Urinary bladder (tissue), 4 donors: ENCODE measurements around the gene SLC25A22. TPM values are rescaled to one million over a fixed set of nuclear protein-coding genes. Genes with fewer than 3 reads are reported as not detected.

Source experiments
- DNase-seq: peaks from one replicate; pipeline ENCODE4 v3.0.0-alpha.2; 2015; ENCODE audit errors: extremely low spot score
- H3K27ac ChIP-seq: one replicate; pipeline ENCODE4 v1.5.1; 2013; ENCODE audit warnings: low read depth, mild to moderate bottlenecking, moderate library complexity
- H3K36me3 ChIP-seq: one replicate; pipeline ENCODE4 v1.6.1; 2013; ENCODE audit warnings: mild to moderate bottlenecking, moderate library complexity; ENCODE audit not compliant: insufficient read depth
- H3K4me1 ChIP-seq: one replicate; pipeline ENCODE4 v1.6.1; 2013; ENCODE audit warnings: mild to moderate bottlenecking, moderate library complexity; ENCODE audit not compliant: insufficient read depth
- H3K4me3 ChIP-seq: one replicate; pipeline ENCODE4 v1.5.1; 2013; ENCODE audit warnings: low read depth, low read length
- WGBS: extraction: QIAGEN DNeasy Blood & Tissue Kit; methylation state at CpG from one replicate; pipeline ENCODE4 v1.1.7; 2013; 5-methylcytosine and 5-hydroxymethylcytosine counted together
- polyA plus RNA-seq: library from polyadenylated mRNA; stranded (reverse); fragments of 200-250 nt; gene quantifications from one replicate; pipeline ENCODE4 v1.2.3, GENCODE V29; 2013
- total RNA-seq: library from RNA; depleted of rRNA; stranded (reverse); fragments of >200 nt; gene quantifications from one replicate; pipeline ENCODE4 v1.2.3, GENCODE V29; 2014
- donor health status: healthy with polysubstance abuse.
- donor health status: healthy.

The SLC25A22 gene
- total and polyA plus RNA-seq, 2 donors = 7.5 to 17.1 TPM

DNA sequence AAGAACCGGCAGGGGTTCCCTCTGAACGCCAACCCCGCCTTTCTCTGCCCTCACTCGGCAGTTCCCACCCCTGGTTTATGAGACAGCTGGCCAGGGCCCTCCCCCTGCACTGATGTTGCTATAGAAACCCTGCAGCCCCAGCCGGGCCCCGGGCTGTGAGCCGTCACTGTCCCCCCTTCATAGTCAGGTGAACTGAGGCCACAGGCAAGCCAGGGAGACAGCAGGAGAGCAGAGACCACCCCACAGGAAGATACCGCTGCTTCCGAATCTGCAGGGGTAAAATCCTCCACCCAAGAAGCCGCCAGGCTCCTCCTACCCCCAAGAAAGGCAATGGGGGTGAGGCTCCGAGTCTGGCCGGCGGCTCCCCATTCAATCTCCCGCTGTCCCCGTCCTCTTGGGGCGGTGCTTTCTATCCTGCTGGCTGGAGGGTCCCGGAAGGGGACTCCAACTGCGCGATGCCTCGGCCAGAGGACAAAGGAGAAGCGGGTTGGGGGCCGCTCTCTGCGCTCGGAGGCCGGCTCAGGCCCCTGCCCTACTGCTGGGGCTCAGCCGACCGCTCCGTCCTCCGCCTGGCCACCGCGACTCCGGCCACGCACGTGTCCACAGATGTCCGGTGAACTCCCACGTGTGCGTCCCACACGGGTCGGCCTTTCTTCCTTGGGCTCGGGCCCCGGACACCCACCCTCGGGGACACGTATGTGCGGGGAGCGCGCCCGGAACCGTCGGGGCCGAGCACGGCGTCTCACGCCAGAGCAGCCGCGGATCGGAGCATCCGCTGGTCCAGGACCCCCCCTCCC is 587 bp downstream of the SLC25A22 start:
- H3K4me3 ChIP-seq = peak overlapping the region; percentile 59
- DNase-seq = peak; percentile 83
- H3K36me3 ChIP-seq = no peaks in the 10 kb centered on the region
- H3K27ac ChIP-seq = peak overlapping the region; percentile 74
- WGBS = under 1% methylated on average over 57 of the region's 57 CpGs
- H3K4me1 ChIP-seq = no peaks in the 10 kb centered on the region

DNA sequence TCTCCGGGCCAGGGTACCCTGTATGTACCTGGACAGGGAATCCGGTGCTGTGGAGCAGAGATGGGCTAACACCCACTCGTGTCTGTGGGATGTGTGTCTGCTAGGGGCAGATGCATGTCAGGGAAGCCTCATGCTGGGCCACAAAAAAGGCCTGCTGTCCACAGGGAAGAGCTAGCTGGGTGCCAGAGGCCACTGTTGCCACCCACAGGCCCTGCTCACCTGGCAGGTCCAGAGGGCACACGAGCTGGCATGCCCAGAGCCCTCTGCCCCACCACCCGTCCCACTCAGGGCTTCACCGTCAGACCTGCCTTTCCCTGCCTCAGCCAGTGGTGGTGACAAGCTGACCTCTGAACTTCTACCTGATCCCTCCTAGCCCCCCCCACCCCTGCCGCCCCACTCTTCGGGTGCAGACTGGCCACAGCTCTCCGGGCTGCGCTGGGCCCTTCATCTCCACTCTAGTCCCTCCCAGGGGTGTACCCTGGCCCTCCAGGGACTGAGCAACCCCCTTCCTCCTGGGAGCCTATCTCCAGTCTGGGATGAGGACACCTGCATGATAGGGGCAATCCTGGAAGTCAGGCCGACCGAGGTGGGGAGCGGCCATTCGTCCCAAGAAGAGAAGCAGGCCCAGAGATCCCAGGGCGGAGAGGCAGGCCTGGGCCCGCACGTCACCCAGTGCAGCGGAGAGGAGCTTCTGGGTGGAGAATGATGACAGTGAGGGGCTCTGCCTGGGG is 1.4 kb downstream of the SLC25A22 start:
- Histone ChIP-seq H3K4me1 (no peaks in the 10 kb centered on the region), H3K4me3 (peak overlapping the region; percentile 59), H3K27ac (peak overlapping the region; percentile 44), H3K36me3 (no peaks in the 10 kb centered on the region)
- no peak for DNase-seq
- WGBS = 14% methylated on average over 18 of the region's 18 CpGs

DNA sequence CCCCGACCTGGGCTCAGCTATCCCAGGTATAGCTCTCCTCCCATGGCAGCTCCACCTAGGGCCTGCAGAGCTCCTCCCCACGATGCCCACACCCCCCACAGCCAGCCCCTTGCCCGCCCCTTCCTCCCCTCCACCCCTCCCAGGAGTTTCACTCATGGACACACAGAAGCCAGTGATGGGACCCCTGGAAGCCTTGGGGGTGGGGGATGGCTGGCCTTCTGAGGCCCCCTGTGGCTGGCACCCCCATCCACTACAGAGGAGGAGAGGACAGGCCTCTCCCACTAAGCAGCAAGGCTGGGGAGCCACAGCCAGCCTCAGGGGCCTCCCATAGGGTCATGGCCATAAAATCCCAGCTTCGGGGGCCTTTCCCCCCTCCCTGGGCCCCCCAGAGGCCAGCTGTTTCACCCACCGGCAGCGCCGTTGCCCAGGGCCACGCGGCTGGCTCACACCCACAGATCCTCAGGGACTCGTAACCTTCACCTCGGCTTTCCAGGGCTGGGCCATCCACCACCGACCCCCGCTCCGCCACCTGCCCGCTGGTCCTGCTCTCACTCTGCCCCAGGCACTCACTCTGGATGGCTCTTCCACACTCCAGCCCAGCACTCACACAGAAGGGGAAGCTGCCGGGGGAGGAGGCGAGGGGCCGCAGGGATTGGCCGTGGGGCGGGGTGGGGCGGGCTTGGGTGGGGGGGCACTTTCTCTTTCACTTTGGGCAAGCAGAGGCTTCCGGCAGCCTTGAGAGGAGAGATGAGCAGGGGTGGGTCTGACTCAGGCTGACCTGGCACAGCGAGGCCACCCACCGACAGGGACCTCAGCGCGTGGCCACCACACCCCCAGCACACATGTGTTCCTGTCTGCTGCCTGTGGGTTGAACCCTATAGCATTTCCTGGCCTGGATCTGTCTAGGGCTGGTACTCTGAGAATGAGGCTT is 2.2 kb downstream of the SLC25A22 start:
- no peaks in the 10 kb centered on the region for H3K4me1 ChIP-seq
- peak overlapping the region; percentile 59 for H3K4me3 ChIP-seq
- H3K27ac ChIP-seq = peak overlapping the region; percentile 46
- H3K36me3 ChIP-seq = no peaks in the 10 kb centered on the region
- WGBS = 3% methylated on average over 26 of the region's 26 CpGs
- no peak for DNase-seq

- no peaks in the 10 kb centered on the region for H3K4me1 ChIP-seq
Measured at GRCh38 chr11:794766-795633, 3.1 kb downstream of the SLC25A22 start.

DNA sequence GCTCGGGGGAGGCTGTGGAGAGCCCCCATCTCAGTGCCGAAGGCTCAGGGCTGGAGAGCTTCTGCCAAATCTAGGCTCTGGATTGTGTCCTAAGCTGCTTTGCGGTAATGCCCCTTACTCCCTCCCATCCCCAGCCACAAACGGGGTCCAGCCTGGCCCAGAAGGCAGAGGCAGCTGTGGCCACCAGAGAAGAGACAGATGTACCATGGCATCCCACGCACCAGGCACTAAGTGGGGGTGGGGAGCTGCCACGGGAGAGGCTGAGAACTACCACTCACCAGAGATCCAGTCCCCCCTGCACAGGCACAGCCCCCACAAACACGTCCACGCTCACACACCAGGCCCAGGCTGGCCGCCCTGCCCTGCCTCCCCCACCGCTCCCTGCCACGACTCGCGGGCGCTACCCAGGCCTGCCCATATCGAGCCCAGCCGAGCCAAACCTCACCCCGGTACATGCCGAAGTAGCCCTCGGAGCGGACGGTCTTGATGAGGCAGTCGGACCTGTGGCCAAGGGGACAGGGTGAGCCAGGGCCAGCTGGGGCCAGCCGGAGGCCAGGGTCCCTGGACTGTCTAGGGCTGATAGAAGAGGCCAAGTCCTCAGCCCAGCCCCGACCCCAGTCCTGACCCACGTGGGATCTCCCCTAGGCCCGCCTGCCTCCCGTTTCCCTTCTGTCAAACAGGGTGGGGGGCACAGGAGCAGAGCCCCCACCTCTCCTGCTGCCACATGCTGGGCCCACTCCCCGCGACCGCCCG is 3.9 kb downstream of the SLC25A22 start:
- WGBS = 89% methylated on average over 31 of the region's 31 CpGs
- H3K4me1 ChIP-seq = no peaks in the 10 kb centered on the region
- no peak for DNase-seq
- no peaks in the 10 kb centered on the region for H3K36me3 ChIP-seq
- no peak overlapping the region for H3K4me3 ChIP-seq
- H3K27ac ChIP-seq = no peak overlapping the region

More at GRCh38 chr11:794766-795633, 3.1 kb downstream of the SLC25A22 start:
- Histone ChIP-seq H3K36me3 (no peaks in the 10 kb centered on the region), H3K27ac (no peak overlapping the region), H3K4me3 (peak overlapping the region; percentile 59)
- WGBS = 55% methylated on average over 38 of the region's 38 CpGs
- DNase-seq = no peak

DNA sequence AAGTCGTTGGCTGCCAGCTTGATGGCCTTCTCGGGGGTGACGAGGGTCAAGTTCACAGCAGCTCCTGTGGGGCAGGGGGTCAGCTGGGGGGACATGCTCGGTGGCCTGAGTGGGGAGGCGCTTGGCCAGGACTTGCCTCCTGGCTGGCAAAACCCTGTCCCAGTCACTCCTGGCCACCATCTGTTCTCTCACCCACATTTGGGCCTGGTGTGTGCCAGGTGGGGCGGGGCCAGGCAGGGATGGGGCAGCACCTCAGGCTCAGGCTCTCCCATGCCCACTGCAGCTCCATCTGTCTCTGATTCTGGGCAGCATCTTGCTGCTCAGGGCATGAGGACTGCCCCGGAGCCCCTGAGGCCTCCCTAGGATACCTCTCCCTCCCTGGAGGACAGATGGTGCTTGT is 4.5 kb downstream of the SLC25A22 start:
- WGBS = 89% methylated on average over 7 of the region's 7 CpGs
- no peak for DNase-seq
- Histone ChIP-seq H3K4me3 (no peak overlapping the region), H3K4me1 (no peaks in the 10 kb centered on the region), H3K27ac (no peak overlapping the region), H3K36me3 (no peaks in the 10 kb centered on the region)

GRCh38 chr11:792873-793272 is 5.2 kb downstream of the SLC25A22 start:
- no peak overlapping the region for H3K27ac ChIP-seq
- H3K4me1 ChIP-seq = no peaks in the 10 kb centered on the region
- no peaks in the 10 kb centered on the region for H3K36me3 ChIP-seq
- whole genome bisulfite sequencing = 93% methylated on average over 13 of the region's 13 CpGs
- no peak overlapping the region for H3K4me3 ChIP-seq
- DNase-seq = no peak

DNA sequence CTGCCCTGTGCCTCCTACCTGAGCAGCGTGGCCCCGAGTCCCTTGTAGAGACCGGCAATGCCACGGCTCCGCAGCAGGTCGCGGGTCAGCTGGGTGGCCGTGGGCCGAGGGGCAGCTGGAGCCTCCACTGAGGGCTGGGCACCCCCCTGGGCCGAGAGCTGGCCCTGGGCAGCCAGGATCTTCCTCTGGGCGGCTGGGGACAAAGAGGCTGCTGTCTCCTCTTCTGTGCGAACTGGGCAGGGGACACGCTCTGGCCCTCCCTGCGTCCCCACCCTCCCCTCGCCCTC is 5.6 kb downstream of the SLC25A22 start:
- H3K27ac ChIP-seq = no peak overlapping the region
- no peaks in the 10 kb centered on the region for H3K36me3 ChIP-seq
- H3K4me1 ChIP-seq = no peaks in the 10 kb centered on the region
- WGBS = 94% methylated on average over 15 of the region's 15 CpGs
- DNase-seq = no peak
- H3K4me3 ChIP-seq = no peak overlapping the region

GRCh38 chr11:791658-792534 is 6.2 kb downstream of the SLC25A22 start:
- Histone ChIP-seq H3K36me3 (no peaks in the 10 kb centered on the region), H3K4me1 (no peaks in the 10 kb centered on the region)
- WGBS = 94% methylated on average over 49 of the region's 49 CpGs

DNA sequence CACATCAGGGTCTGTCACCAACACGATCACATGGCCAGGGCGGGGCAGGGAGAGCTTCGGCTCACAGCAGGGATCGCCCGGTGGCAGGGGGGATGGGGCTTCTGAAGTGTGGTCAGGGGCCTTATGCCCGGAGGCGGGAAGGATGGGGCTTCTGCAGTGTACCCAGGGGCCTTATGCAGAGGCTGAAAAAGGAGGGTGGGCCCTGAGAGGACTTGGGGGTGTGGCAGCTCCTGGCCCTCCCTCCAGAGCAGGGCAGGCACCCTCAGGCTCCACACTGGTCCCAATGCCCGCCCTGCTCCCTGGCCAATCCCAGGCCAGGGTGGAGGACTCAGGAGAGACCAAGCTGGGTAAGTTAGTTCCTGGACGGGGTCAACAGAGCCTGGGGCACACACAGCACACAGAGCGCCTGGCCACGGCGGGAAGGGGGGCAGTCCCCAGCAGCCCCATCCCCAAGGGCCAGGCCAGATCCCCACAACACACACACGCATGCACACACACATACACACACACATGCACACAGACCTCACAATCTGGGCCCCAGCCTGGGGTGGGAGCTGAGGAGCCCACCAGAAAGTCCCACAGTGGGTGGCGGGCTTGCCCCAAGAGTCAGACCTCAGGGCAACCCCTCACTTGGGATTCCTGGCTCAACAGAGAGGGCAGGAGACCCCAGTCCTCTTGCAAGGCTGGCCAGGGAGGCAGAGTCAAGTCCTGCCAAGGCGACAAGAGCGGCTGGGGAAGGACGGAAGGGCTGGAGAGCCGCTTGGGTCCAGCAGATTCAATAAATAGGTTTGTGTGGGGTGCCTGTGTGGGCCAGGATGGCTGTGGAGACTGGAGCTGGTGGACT is 7.1 kb downstream of the SLC25A22 start:
- H3K27ac ChIP-seq = no peak overlapping the region
- 56% methylated on average over 18 of the region's 18 CpGs for WGBS
- no peaks in the 10 kb centered on the region for H3K4me1 ChIP-seq
- no peaks in the 10 kb centered on the region for H3K36me3 ChIP-seq
- DNase-seq = no peak
- no peak overlapping the region for H3K4me3 ChIP-seq

More at GRCh38 chr11:791658-792534, 6.2 kb downstream of the SLC25A22 start:
- Histone ChIP-seq H3K27ac (no peak overlapping the region), H3K4me3 (no peak overlapping the region)
- no peak for DNase-seq

- no peak for DNase-seq
- no peaks in the 10 kb centered on the region for H3K36me3 ChIP-seq
- no peak within 1 kb of the TSS for H3K27ac ChIP-seq
- H3K4me3 ChIP-seq = no peak within 1 kb of the TSS
- no peaks in the 10 kb centered on the region for H3K4me1 ChIP-seq
- WGBS = 2% methylated on average over 44 of the region's 44 CpGs
Measured at GRCh38 chr11:789943-790342, 8.1 kb downstream of the SLC25A22 start, which contains the start of gene CEND1. Gene CEND1 (minus strand): TSS chr11:790090. CDS start chr11:788576, 1,514 bp downstream.
